Hepatocyte (in vitro differentiated cells): ENCODE data around the gene HAND2. TPM values are rescaled to one million over a fixed set of nuclear protein-coding genes. Genes with fewer than 3 reads are reported as not detected.

Experiments used
- DNase-seq: peaks from one replicate; pipeline ENCODE4 v3.0.0-alpha.2; 2016; ENCODE audit warnings: low spot score
- H2AFZ ChIP-seq: fragments of 200-600 bp; sonication (generic); 2 replicates; pipeline ENCODE4 v1.6.0; 2016; ENCODE audit warnings: antibody characterized with exemption, mild to moderate bottlenecking
- H3K27ac ChIP-seq: fragments of 200-600 bp; sonication (generic); 2 replicates; pipeline ENCODE4 v1.5.1; 2016; ENCODE audit warnings: mild to moderate bottlenecking
- H3K27me3 ChIP-seq: fragments of 200-600 bp; sonication (generic); 2 replicates; pipeline ENCODE4 v1.6.1; 2016
- H3K36me3 ChIP-seq: fragments of 200-600 bp; sonication (generic); replicated peaks from 2 replicates; pipeline ENCODE4 v1.5.1; 2016; ENCODE audit warnings: low read depth; ENCODE audit not compliant: insufficient read depth
- H3K4me1 ChIP-seq: fragments of 200-600 bp; sonication (generic); 2 replicates; pipeline ENCODE4 v1.5.1; 2016; ENCODE audit warnings: mild to moderate bottlenecking, moderate library complexity; ENCODE audit not compliant: insufficient read depth
- H3K4me2 ChIP-seq: fragments of 200-600 bp; sonication (generic); 2 replicates; pipeline ENCODE4 v1.6.0; 2016
- H3K4me3 ChIP-seq: fragments of 200-600 bp; sonication (generic); 2 replicates; pipeline ENCODE4 v1.5.1; 2016; ENCODE audit warnings: mild to moderate bottlenecking
- H3K79me2 ChIP-seq: fragments of 200-600 bp; sonication (generic); 2 replicates; pipeline ENCODE4 v1.6.0; 2017; ENCODE audit warnings: mild to moderate bottlenecking
- H3K9me2 ChIP-seq: fragments of 200-600 bp; sonication (generic); replicated peaks from 2 replicates; pipeline ENCODE4 v1.6.0; 2017; ENCODE audit warnings: mild to moderate bottlenecking; ENCODE audit not compliant: insufficient read depth
- H3K9me3 ChIP-seq: fragments of 200-600 bp; sonication (generic); 2 replicates; pipeline ENCODE4 v1.5.1; 2016; ENCODE audit warnings: low read depth, mild to moderate bottlenecking
- H4K20me1 ChIP-seq: fragments of 200-600 bp; sonication (generic); 2 replicates; pipeline ENCODE4 v1.6.0; 2016; ENCODE audit warnings: mild to moderate bottlenecking; ENCODE audit not compliant: insufficient read depth, poor library complexity, severe bottlenecking
- EZH2 ChIP-seq: fragments of 200-600 bp; sonication (generic); IDR thresholded peaks from 2 replicates; pipeline ENCODE4 v1.6.1; 2016; ENCODE audit warnings: antibody characterized with exemption, mild to moderate bottlenecking, borderline replicate concordance
- EZH2phosphoT487 ChIP-seq: fragments of 200-600 bp; sonication (generic); IDR thresholded peaks from one replicate; pipeline ENCODE4 v1.6.1; 2018; ENCODE audit warnings: antibody characterized with exemption, mild to moderate bottlenecking, low read depth, moderate library complexity; ENCODE audit not compliant: unreplicated experiment, severe bottlenecking
- WGBS: methylation state at CpG from one replicate; pipeline ENCODE4 v1.1.6; 2016; ENCODE audit warnings: low lambda C conversion rate; ENCODE audit errors: missing lambda C conversion rate; 5-methylcytosine and 5-hydroxymethylcytosine counted together
- polyA plus RNA-seq: library from polyadenylated mRNA; unstranded; fragments of >200 nt; fragmentation: Nextera tagmentation; extraction: Ambion mirVana; gene quantifications from 2 replicates; pipeline ENCODE4 v1.2.1, GENCODE V29; 2016
- total RNA-seq: library from RNA; depleted of rRNA; stranded (reverse); fragments of >200 nt; gene quantifications from 2 replicates; pipeline ENCODE4 v1.2.3, GENCODE V29; 2014
- TF ChIP-seq, protein P1 (sequence below): fragments of 200-600 bp; sonication (generic); IDR thresholded peaks from 2 replicates; pipeline ENCODE4 v1.5.1; 2016; ENCODE audit warnings: antibody characterized with exemption, mild to moderate bottlenecking; ENCODE audit not compliant: poor library complexity

The HAND2 gene
- total and polyA plus RNA-seq, 2 experiments from 2014 or later = 69.7 to 141 TPM

DNA sequence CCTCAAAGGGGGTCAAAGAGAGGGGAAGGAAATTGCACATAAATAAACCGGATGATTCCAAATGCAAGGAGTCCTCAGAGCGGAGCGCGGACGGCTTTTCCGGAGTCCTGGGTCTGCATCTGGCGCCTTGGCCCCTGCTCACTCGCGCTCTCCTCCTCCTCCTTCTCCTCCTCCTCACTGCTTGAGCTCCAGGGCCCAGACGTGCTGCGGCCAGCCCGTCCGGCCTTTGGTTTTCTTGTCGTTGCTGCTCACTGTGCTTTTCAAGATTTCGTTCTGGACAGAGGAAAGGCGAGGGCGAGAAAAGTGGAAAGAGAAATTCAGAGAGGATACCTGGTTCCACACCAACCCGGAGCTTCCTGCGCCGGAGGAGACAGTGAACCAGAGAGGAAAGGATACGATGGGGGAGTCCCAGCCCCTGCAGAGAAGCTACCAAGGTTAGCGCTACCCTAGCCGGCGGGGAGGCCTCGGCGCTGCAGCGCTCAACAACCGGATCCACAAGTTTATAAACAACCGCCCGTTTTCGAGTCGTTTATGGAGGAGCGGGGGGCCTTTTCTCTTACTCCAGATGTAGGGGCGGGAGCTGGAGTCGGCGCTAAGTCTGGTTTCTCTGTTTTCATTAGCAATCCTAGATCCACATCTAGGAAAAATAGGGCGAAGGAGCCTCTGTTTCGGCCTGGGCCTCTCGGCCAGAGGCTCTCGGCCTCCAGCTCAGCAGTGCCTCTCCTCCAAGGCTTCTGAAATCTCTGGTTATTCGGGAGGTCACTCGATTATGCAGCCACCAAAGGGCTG, 2.7 kb downstream of the HAND2 start:
- Histone ChIP-seq H3K36me3 (no peaks in the 10 kb centered on the region), H4K20me1 (no peaks in the 10 kb centered on the region), H2AFZ (peak overlapping the region; percentile 12), H3K4me3 (peak overlapping the region; percentile 41), H3K27ac (peak overlapping the region; percentile 92), H3K4me2 (peak overlapping the region; percentile 77), H3K27me3 (peaks cover 82% of the 10 kb centered on the region), H3K79me2 (peaks cover 77% of the 10 kb centered on the region), H3K4me1 (no peaks in the 10 kb centered on the region), H3K9me3 (no peaks in the 10 kb centered on the region), H3K9me2 (no peaks in the 10 kb centered on the region)
- DNase-seq = no peak
- WGBS = 6% methylated on average over 41 of the region's 42 CpGs
- TF ChIP-seq EZH2phosphoT487 = peak; percentile 74
- TF ChIP-seq, protein P1, sequence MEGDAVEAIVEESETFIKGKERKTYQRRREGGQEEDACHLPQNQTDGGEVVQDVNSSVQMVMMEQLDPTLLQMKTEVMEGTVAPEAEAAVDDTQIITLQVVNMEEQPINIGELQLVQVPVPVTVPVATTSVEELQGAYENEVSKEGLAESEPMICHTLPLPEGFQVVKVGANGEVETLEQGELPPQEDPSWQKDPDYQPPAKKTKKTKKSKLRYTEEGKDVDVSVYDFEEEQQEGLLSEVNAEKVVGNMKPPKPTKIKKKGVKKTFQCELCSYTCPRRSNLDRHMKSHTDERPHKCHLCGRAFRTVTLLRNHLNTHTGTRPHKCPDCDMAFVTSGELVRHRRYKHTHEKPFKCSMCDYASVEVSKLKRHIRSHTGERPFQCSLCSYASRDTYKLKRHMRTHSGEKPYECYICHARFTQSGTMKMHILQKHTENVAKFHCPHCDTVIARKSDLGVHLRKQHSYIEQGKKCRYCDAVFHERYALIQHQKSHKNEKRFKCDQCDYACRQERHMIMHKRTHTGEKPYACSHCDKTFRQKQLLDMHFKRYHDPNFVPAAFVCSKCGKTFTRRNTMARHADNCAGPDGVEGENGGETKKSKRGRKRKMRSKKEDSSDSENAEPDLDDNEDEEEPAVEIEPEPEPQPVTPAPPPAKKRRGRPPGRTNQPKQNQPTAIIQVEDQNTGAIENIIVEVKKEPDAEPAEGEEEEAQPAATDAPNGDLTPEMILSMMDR = no peak

DNA sequence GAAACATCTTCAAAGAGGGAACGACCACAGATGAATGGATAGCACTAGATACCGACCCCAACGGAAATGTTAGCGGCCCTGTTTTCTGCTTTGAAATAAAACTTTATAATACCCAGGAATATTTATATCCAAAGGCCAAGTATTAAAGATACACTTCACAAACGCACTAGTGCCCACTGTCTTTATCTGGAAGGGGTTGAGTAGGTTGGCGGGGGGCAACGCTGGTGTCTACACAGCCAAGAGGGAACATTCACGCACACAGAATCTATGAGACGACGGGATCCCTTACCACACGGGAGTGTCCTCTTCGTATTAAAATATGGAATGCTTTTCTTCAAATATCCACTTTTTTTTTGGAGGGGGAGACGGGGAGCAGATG, 3.3 kb downstream of the HAND2 start:
- TF ChIP-seq EZH2 (no peak), EZH2phosphoT487 (no peak)
- TF ChIP-seq, protein P1 = no peak
- 13% methylated on average over 13 of the region's 13 CpGs for WGBS
- Histone ChIP-seq H4K20me1 (no peaks in the 10 kb centered on the region), H3K36me3 (no peaks in the 10 kb centered on the region), H3K79me2 (peaks cover 71% of the 10 kb centered on the region), H3K27ac (peak overlapping the region; percentile 92), H2AFZ (no peak overlapping the region), H3K4me1 (peaks cover 3% of the 10 kb centered on the region), H3K4me2 (peak overlapping the region; percentile 77), H3K9me2 (no peaks in the 10 kb centered on the region), H3K4me3 (peak overlapping the region; percentile 41), H3K27me3 (peaks cover 78% of the 10 kb centered on the region), H3K9me3 (no peaks in the 10 kb centered on the region)
- no peak for DNase-seq

DNA sequence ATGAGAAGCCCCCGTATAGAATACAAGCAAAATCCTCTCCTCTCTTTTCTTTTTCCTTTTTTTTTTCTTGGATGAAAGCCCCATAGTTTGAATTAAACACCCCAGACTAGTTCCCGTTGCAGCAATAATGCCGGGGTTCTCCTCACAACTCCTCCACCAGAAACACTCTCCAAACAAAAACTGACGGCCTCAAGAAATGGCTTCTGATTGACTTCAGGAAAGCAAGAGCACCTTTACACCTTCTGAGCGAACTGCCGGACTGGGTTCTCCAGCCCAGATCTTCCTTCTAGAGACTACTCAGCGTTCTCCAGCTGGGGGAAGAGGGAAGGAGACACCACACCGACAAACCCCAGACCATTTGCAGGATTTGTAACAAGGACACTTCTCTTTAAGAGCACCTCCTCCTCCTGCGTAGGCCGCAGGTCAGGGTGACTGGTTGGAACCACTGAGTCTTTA, 4.0 kb downstream of the HAND2 start:
- Histone ChIP-seq H3K9me2 (no peaks in the 10 kb centered on the region), H3K27me3 (peaks cover 78% of the 10 kb centered on the region), H3K4me2 (peak overlapping the region; percentile 77), H3K27ac (peak overlapping the region; percentile 92), H2AFZ (no peak overlapping the region), H3K4me3 (peak overlapping the region; percentile 41), H4K20me1 (no peaks in the 10 kb centered on the region), H3K9me3 (no peaks in the 10 kb centered on the region), H3K79me2 (peaks cover 65% of the 10 kb centered on the region), H3K36me3 (no peaks in the 10 kb centered on the region), H3K4me1 (peaks cover 9% of the 10 kb centered on the region)
- DNase-seq = no peak
- peak; percentile 9 for TF ChIP-seq EZH2
- TF ChIP-seq, protein P1 = no peak
- WGBS = 13% methylated on average over 10 of the region's 10 CpGs
